H4 (cell line): Measurements from ENCODE around the gene TAF3. TPM values are rescaled to one million over a fixed set of nuclear protein-coding genes. Genes with fewer than 3 reads are reported as not detected.
A peak's percentile ranks its signal among the peaks of the same experiment; 100 is the strongest.
"Not testable (repeated sequence)": the region's sequence is repeated elsewhere in the genome, so short reads cannot be mapped to it uniquely, and the experiment has no call there.

Experiments
- DNase-seq: peaks from one replicate; pipeline ENCODE4 v3.0.0-alpha.2; 2015; ENCODE audit warnings: low spot score
- total RNA-seq: library from RNA; depleted of rRNA; stranded (reverse); fragments of >200 nt; shearing (Covaris generic); gene quantifications from 2 replicates; pipeline ENCODE4 v1.2.3, GENCODE V29; 2014; rRNA removed

The TAF3 gene
- 0.72 and 2.0 TPM in 2 replicates for total RNA-seq

- peak; percentile 76 for DNase-seq
Measured at GRCh38 chr10:7818295-7819120, at the start of gene TAF3. Gene TAF3 (plus strand): TSS chr10:7818505. CDS start chr10:7818710, 205 bp downstream.

GRCh38 chr10:7773845-7774801 lies 44.2 kb upstream of the TAF3 start:
- DNase-seq: no peak

- DNase-seq: no peak
Measured at GRCh38 chr10:7776777-7777176, 41.5 kb upstream of the TAF3 start.

- DNase-seq: not testable (repeated sequence)
Measured at GRCh38 chr10:7782194-7782593, 36.1 kb upstream of the TAF3 start.

- DNase-seq: no peak
Measured at GRCh38 chr10:7786430-7786829, 31.9 kb upstream of the TAF3 start.

- DNase-seq: no peak
Measured at GRCh38 chr10:7787150-7787856, 31.0 kb upstream of the TAF3 start.

GRCh38 chr10:7787857-7788638 lies 30.3 kb upstream of the TAF3 start, which contains the start of the genes ATP5F1C and KIN:
Gene ATP5F1C (plus strand): TSS chr10:7788177. CDS start chr10:7788208, 31 bp downstream.
Gene KIN (minus strand): TSS chr10:7787993. CDS start chr10:7787933, 60 bp downstream.
- peak; percentile 87 for DNase-seq

GRCh38 chr10:7788639-7789286 lies 29.5 kb upstream of the TAF3 start:
- no peak for DNase-seq

- no peak for DNase-seq
Measured at GRCh38 chr10:7789390-7789789, 28.9 kb upstream of the TAF3 start.

GRCh38 chr10:7792541-7792940 lies 25.8 kb upstream of the TAF3 start:
- no peak for DNase-seq

- no peak for DNase-seq
Measured at GRCh38 chr10:7794251-7795026, 23.9 kb upstream of the TAF3 start.

GRCh38 chr10:7795605-7796004 lies 22.7 kb upstream of the TAF3 start:
- DNase-seq: no peak

GRCh38 chr10:7797582-7797981 lies 20.7 kb upstream of the TAF3 start:
- DNase-seq: peak; percentile 71

- DNase-seq: no peak
Measured at GRCh38 chr10:7802606-7803005, 15.7 kb upstream of the TAF3 start.

- no peak for DNase-seq
Measured at GRCh38 chr10:7804216-7804615, 14.1 kb upstream of the TAF3 start.

- DNase-seq: no peak
Measured at GRCh38 chr10:7804741-7805140, 13.6 kb upstream of the TAF3 start.

GRCh38 chr10:7808686-7809267 lies 9.5 kb upstream of the TAF3 start:
- no peak for DNase-seq

- no peak for DNase-seq
Measured at GRCh38 chr10:7810443-7810842, 7.9 kb upstream of the TAF3 start.

- no peak for DNase-seq
Measured at GRCh38 chr10:7811000-7811399, 7.3 kb upstream of the TAF3 start.
